ENCODE results near the gene FKBP2.

FKBP2 gene

GRCh38 chr11:64249563-64250414 lies 8.9 kb downstream of the FKBP2 start:
- DNase-seq = no peak

- DNase-seq = no peak
Measured at GRCh38 chr11:64250415-64251015, 9.6 kb downstream of the FKBP2 start.

GRCh38 chr11:64251016-64251752 lies 10.3 kb downstream of the FKBP2 start, which contains the start of gene PLCB3:
PLCB3 (plus strand) TSS chr11:64251530; CDS start chr11:64251650, 120 bp downstream.
- DNase-seq = peak; percentile 51

GRCh38 chr11:64251753-64252002 lies 10.8 kb downstream of the FKBP2 start:
- DNase-seq = no peak

- DNase-seq = peak; percentile 24
Measured at GRCh38 chr11:64252003-64252872, 11.3 kb downstream of the FKBP2 start.

GRCh38 chr11:64253043-64253442 lies 12.1 kb downstream of the FKBP2 start:
- no peak for DNase-seq

GRCh38 chr11:64253481-64253880 lies 12.6 kb downstream of the FKBP2 start:
- no peak for DNase-seq

- no peak for DNase-seq
Measured at GRCh38 chr11:64254326-64254725, 13.4 kb downstream of the FKBP2 start.

GRCh38 chr11:64255135-64256128 lies 14.5 kb downstream of the FKBP2 start:
- no peak for DNase-seq

- no peak for DNase-seq
Measured at GRCh38 chr11:64256300-64256699, 15.4 kb downstream of the FKBP2 start.

- DNase-seq = no peak
Measured at GRCh38 chr11:64258356-64258755, 17.5 kb downstream of the FKBP2 start.

- no peak for DNase-seq
Measured at GRCh38 chr11:64258946-64259532, 18.1 kb downstream of the FKBP2 start.

GRCh38 chr11:64259533-64260067 lies 18.7 kb downstream of the FKBP2 start:
- DNase-seq = no peak

- DNase-seq = no peak
Measured at GRCh38 chr11:64260147-64260708, 19.3 kb downstream of the FKBP2 start.

GRCh38 chr11:64261556-64262080 lies 20.7 kb downstream of the FKBP2 start:
- DNase-seq = no peak

- DNase-seq = no peak
Measured at GRCh38 chr11:64262271-64263002, 21.5 kb downstream of the FKBP2 start.

- peak; percentile 20 for DNase-seq
Measured at GRCh38 chr11:64263021-64263946, 22.4 kb downstream of the FKBP2 start.

- no peak for DNase-seq
Measured at GRCh38 chr11:64263947-64264317, 23.0 kb downstream of the FKBP2 start.
